HEK293T (cell line): ENCODE results near the gene ZNF385C.

Experiments used
- ARNT ChIP-seq: fragments of 450-650 bp; IDR thresholded peaks from 2 replicates; pipeline ENCODE4 v1.6.1; 2017; ENCODE audit warnings: mild to moderate bottlenecking
- BHLHE40 ChIP-seq: fragments of 450-650 bp; IDR thresholded peaks from 2 replicates; pipeline ENCODE4 v1.6.1; 2016; ENCODE audit warnings: mild to moderate bottlenecking, moderate library complexity, borderline replicate concordance
- CTBP1 ChIP-seq: fragments of 450-650 bp; IDR thresholded peaks from 2 replicates; pipeline ENCODE4 v1.6.1; 2016; ENCODE audit warnings: borderline replicate concordance
- ELF4 ChIP-seq: fragments of 450-650 bp; IDR thresholded peaks from 2 replicates; pipeline ENCODE4 v1.6.1; 2017; ENCODE audit warnings: antibody characterized with exemption
- FOXA1 ChIP-seq: fragments of 450-650 bp; IDR thresholded peaks from 2 replicates; pipeline ENCODE4 v1.6.1; 2016; ENCODE audit warnings: mild to moderate bottlenecking
- FOXK2 ChIP-seq: fragments of 450-650 bp; IDR thresholded peaks from 2 replicates; pipeline ENCODE4 v1.6.1; 2016; ENCODE audit warnings: mild to moderate bottlenecking
- FOXM1 ChIP-seq: fragments of 450-650 bp; IDR thresholded peaks from 2 replicates; pipeline ENCODE4 v1.6.1; 2017; ENCODE audit warnings: mild to moderate bottlenecking, borderline replicate concordance
- HDGF ChIP-seq: fragments of 450-650 bp; IDR thresholded peaks from 2 replicates; pipeline ENCODE4 v1.6.1; 2017; ENCODE audit warnings: antibody characterized with exemption, borderline replicate concordance
- NFRKB ChIP-seq: fragments of 450-650 bp; IDR thresholded peaks from 2 replicates; pipeline ENCODE4 v1.6.1; 2016; ENCODE audit warnings: mild to moderate bottlenecking, moderate library complexity
- SP1 ChIP-seq: fragments of 450-650 bp; IDR thresholded peaks from 2 replicates; pipeline ENCODE4 v1.6.1; 2017
- SUZ12 ChIP-seq: fragments of 450-650 bp; IDR thresholded peaks from 2 replicates; pipeline ENCODE4 v1.6.1; 2016; ENCODE audit warnings: mild to moderate bottlenecking
- TARDBP ChIP-seq: fragments of 450-650 bp; IDR thresholded peaks from 2 replicates; pipeline ENCODE4 v1.6.1; 2016
- ZNF384 ChIP-seq: fragments of 450-650 bp; IDR thresholded peaks from 2 replicates; pipeline ENCODE4 v1.6.1; 2016
- TF ChIP-seq, protein P1 (sequence below): fragments of 450-650 bp; IDR thresholded peaks from 2 replicates; pipeline ENCODE4 v1.6.1; 2016

GRCh38 chr17:42025936-42026335 lies 72.3 kb downstream of the ZNF385C start:
- TF ChIP-seq SUZ12 (no peak), HDGF (no peak), ZNF384 (no peak), FOXM1 (no peak), FOXK2 (no peak), BHLHE40 (no peak), CTBP1 (no peak), SP1 (no peak), NFRKB (no peak), FOXA1 (no peak), ELF4 (no peak), TARDBP (no peak), ARNT (no peak)
- TF ChIP-seq, protein P1, sequence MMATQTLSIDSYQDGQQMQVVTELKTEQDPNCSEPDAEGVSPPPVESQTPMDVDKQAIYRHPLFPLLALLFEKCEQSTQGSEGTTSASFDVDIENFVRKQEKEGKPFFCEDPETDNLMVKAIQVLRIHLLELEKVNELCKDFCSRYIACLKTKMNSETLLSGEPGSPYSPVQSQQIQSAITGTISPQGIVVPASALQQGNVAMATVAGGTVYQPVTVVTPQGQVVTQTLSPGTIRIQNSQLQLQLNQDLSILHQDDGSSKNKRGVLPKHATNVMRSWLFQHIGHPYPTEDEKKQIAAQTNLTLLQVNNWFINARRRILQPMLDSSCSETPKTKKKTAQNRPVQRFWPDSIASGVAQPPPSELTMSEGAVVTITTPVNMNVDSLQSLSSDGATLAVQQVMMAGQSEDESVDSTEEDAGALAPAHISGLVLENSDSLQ: no peak
